GM11168 (cell line): ENCODE measurements around the gene HBM.
"Not testable (repeated sequence)": the region's sequence is repeated elsewhere in the genome, so short reads cannot be mapped to it uniquely, and the experiment has no call there.

Source experiments
- in situ Hi-C: fragments of 300-500 bp; cut with MboI; formaldehyde crosslinking; loops from one replicate; pipeline ENCODE4 v1.12.0; 2022; ENCODE audit warnings: low sequenced_read_pairs; ENCODE audit not compliant: unreplicated experiment

HBM gene

GRCh38 chr16:143456-143855 is 22.3 kb upstream of the HBM start:
- in situ Hi-C loops = no loop called here

- in situ Hi-C loops = no loop called here
Observed at GRCh38 chr16:144797-145252, 21.0 kb upstream of the HBM start.

- in situ Hi-C loops = no loop called here
Observed at GRCh38 chr16:146646-147045, 19.1 kb upstream of the HBM start.

GRCh38 chr16:149024-149660 is 16.6 kb upstream of the HBM start:
- in situ Hi-C loops = no loop called here

- in situ Hi-C loops = no loop called here
Observed at GRCh38 chr16:152141-153128, 13.3 kb upstream of the HBM start, which contains the start of gene HBZ. HBZ (plus strand) TSS chr16:152644; CDS start chr16:152910, 266 bp downstream.

- in situ Hi-C loops = not testable (repeated sequence)
Observed at GRCh38 chr16:153129-153521, 12.7 kb upstream of the HBM start.

GRCh38 chr16:153550-154216 is 12.1 kb upstream of the HBM start:
- in situ Hi-C loops = not testable (repeated sequence)

GRCh38 chr16:154217-155030 is 11.4 kb upstream of the HBM start:
- in situ Hi-C loops = no loop called here

GRCh38 chr16:155031-155398 is 10.8 kb upstream of the HBM start:
- in situ Hi-C loops = no loop called here

GRCh38 chr16:159136-159849 is 6.5 kb upstream of the HBM start:
- in situ Hi-C loops = no loop called here

GRCh38 chr16:160242-160641 is 5.5 kb upstream of the HBM start:
- in situ Hi-C loops = not testable (repeated sequence)

- in situ Hi-C loops = no loop called here
Observed at GRCh38 chr16:160691-161190, 5.0 kb upstream of the HBM start.

- in situ Hi-C loops = no loop called here
Observed at GRCh38 chr16:162271-162991, 3.3 kb upstream of the HBM start.

- in situ Hi-C loops = not testable (repeated sequence)
Observed at GRCh38 chr16:163139-163538, 2.6 kb upstream of the HBM start.

GRCh38 chr16:163696-164095 is 2.1 kb upstream of the HBM start:
- in situ Hi-C loops = not testable (repeated sequence)

GRCh38 chr16:164134-164823 is 1.5 kb upstream of the HBM start:
- in situ Hi-C loops = not testable (repeated sequence)

GRCh38 chr16:164827-165538 is 795 bp upstream of the HBM start:
- in situ Hi-C loops = no loop called here
